ENCODE measurements around the gene APCDD1.

- TF ChIP-seq, protein P1, sequence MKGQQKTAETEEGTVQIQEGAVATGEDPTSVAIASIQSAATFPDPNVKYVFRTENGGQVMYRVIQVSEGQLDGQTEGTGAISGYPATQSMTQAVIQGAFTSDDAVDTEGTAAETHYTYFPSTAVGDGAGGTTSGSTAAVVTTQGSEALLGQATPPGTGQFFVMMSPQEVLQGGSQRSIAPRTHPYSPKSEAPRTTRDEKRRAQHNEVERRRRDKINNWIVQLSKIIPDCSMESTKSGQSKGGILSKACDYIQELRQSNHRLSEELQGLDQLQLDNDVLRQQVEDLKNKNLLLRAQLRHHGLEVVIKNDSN (IDR thresholded peaks at IDR 0.05), result no peak
- TF ChIP-seq RAD21 (IDR thresholded peaks at IDR 0.05; ENCODE audit: low read depth) (no peak), FOXM1 (IDR thresholded peaks at IDR 0.05; ENCODE audit: borderline replicate concordance, low read depth) (no peak), MAX (IDR thresholded peaks at IDR 0.05) (no peak), TEAD4 (IDR thresholded peaks at IDR 0.05) (no peak), TCF12 (IDR thresholded peaks at IDR 0.05; ENCODE audit: low read depth) (no peak), TAF1 (IDR thresholded peaks at IDR 0.05; ENCODE audit: low read depth) (no peak), ZBTB7A (IDR thresholded peaks at IDR 0.05; ENCODE audit: low read depth) (no peak)
- TF ChIP-seq, protein P2, sequence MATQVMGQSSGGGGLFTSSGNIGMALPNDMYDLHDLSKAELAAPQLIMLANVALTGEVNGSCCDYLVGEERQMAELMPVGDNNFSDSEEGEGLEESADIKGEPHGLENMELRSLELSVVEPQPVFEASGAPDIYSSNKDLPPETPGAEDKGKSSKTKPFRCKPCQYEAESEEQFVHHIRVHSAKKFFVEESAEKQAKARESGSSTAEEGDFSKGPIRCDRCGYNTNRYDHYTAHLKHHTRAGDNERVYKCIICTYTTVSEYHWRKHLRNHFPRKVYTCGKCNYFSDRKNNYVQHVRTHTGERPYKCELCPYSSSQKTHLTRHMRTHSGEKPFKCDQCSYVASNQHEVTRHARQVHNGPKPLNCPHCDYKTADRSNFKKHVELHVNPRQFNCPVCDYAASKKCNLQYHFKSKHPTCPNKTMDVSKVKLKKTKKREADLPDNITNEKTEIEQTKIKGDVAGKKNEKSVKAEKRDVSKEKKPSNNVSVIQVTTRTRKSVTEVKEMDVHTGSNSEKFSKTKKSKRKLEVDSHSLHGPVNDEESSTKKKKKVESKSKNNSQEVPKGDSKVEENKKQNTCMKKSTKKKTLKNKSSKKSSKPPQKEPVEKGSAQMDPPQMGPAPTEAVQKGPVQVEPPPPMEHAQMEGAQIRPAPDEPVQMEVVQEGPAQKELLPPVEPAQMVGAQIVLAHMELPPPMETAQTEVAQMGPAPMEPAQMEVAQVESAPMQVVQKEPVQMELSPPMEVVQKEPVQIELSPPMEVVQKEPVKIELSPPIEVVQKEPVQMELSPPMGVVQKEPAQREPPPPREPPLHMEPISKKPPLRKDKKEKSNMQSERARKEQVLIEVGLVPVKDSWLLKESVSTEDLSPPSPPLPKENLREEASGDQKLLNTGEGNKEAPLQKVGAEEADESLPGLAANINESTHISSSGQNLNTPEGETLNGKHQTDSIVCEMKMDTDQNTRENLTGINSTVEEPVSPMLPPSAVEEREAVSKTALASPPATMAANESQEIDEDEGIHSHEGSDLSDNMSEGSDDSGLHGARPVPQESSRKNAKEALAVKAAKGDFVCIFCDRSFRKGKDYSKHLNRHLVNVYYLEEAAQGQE (IDR thresholded peaks at IDR 0.05; ENCODE audit: low read depth), result no peak
These were observed 2.7 kb downstream of the APCDD1 start for GRCh38 chr18:10457128-10457527.

All from Ishikawa (cell line).